Measurements from ENCODE around the gene CYP24A1. TPM values are rescaled to one million over a fixed set of nuclear protein-coding genes. Genes with fewer than 3 reads are reported as not detected.

The CYP24A1 gene
- total RNA-seq, 1 donor from 2014 or later = not detected

- no peak for DNase-seq (ENCODE audit: low spot score)
Measured at GRCh38 chr20:54203281-54203680, 29.5 kb upstream of the CYP24A1 start.

- no peak for DNase-seq (ENCODE audit: low spot score)
Measured at GRCh38 chr20:54201268-54201846, 27.6 kb upstream of the CYP24A1 start.

- peak; percentile 62 for DNase-seq (ENCODE audit: low spot score)
Measured at GRCh38 chr20:54200487-54201267, 26.9 kb upstream of the CYP24A1 start.

- peak; percentile 79 for DNase-seq (ENCODE audit: low spot score)
Measured at GRCh38 chr20:54199721-54200176, 26.0 kb upstream of the CYP24A1 start.

GRCh38 chr20:54199283-54199682 is 25.5 kb upstream of the CYP24A1 start:
- no peak for DNase-seq (ENCODE audit: low spot score)

- DNase-seq (ENCODE audit: low spot score) = peak; percentile 29
Measured at GRCh38 chr20:54197621-54198604, 24.1 kb upstream of the CYP24A1 start.

- DNase-seq (ENCODE audit: low spot score) = no peak
Measured at GRCh38 chr20:54195483-54196472, 22.0 kb upstream of the CYP24A1 start.

GRCh38 chr20:54194724-54195438 is 21.1 kb upstream of the CYP24A1 start:
- no peak for DNase-seq (ENCODE audit: low spot score)

- DNase-seq (ENCODE audit: low spot score) = no peak
Measured at GRCh38 chr20:54193817-54194216, 20.0 kb upstream of the CYP24A1 start.

- no peak for DNase-seq (ENCODE audit: low spot score)
Measured at GRCh38 chr20:54190217-54190616, 16.4 kb upstream of the CYP24A1 start.

- no peak for DNase-seq (ENCODE audit: low spot score)
Measured at GRCh38 chr20:54189630-54190029, 15.8 kb upstream of the CYP24A1 start.

- no peak for DNase-seq (ENCODE audit: low spot score)
Measured at GRCh38 chr20:54188132-54188849, 14.5 kb upstream of the CYP24A1 start.

- DNase-seq (ENCODE audit: low spot score) = no peak
Measured at GRCh38 chr20:54184904-54185626, 11.3 kb upstream of the CYP24A1 start.

GRCh38 chr20:54184071-54184470 is 10.3 kb upstream of the CYP24A1 start:
- no peak for DNase-seq (ENCODE audit: low spot score)

- DNase-seq (ENCODE audit: low spot score) = no peak
Measured at GRCh38 chr20:54180931-54181330, 7.1 kb upstream of the CYP24A1 start.

- no peak for DNase-seq (ENCODE audit: low spot score)
Measured at GRCh38 chr20:54179946-54180345, 6.2 kb upstream of the CYP24A1 start.

- DNase-seq (ENCODE audit: low spot score) = no peak
Measured at GRCh38 chr20:54178256-54178655, 4.5 kb upstream of the CYP24A1 start.

GRCh38 chr20:54177378-54177777 is 3.6 kb upstream of the CYP24A1 start:
- DNase-seq (ENCODE audit: low spot score) = no peak

GRCh38 chr20:54176610-54177009 is 2.8 kb upstream of the CYP24A1 start:
- no peak for DNase-seq (ENCODE audit: low spot score)

Measured in mucosa of gallbladder (tissue), 1 donor.